SK-N-MC (cell line): ENCODE results near the gene ESRRB.

ENCODE experiments used
- EZH2 ChIP-seq: fragments of 200-600 bp; sonication (generic); IDR thresholded peaks from one replicate; pipeline ENCODE4 v1.6.1; 2017; ENCODE audit warnings: antibody characterized with exemption
- FOXP2 ChIP-seq: optimal IDR thresholded peaks from 2 replicates; pipeline ENCODE3; 2011; ENCODE audit warnings: mild to moderate bottlenecking, moderate library complexity; ENCODE audit not compliant: insufficient read depth; ENCODE audit errors: extremely low read length, control extremely low read depth
- POLR2AphosphoS5 ChIP-seq: IDR thresholded peaks from 2 replicates; pipeline ENCODE4 v1.6.1; 2012; ENCODE audit warnings: mild to moderate bottlenecking, low read depth, low read length, borderline replicate concordance

DNA sequence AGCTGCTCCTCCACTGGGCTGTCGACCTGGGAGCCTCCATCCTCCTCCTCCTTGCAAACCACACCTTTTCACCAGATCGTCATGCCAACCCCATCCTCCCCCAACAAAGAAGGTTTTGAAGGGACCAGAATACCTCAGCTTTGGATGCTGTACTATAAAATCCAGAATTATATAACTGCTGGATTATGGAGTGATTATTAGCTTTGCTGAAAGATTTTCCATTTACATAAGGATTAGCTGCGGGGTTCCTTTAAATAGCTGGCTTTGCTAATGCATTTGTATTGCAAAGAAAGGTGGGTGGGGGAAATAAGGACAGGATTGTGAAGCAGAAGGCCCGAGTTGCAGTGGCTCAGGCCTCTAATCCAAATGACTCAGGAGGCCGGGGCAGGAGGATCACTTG lies 36.6 kb downstream of the ESRRB start:
- TF ChIP-seq POLR2AphosphoS5: no peak
- TF ChIP-seq EZH2: no peak
- TF ChIP-seq FOXP2: no peak
